Mesodermal cell (in vitro differentiated cells): ENCODE data around the gene MITF.

Source experiments
- H3K27ac ChIP-seq: 2 replicates; pipeline ENCODE4 v1.7.0; 2013; ENCODE audit warnings: mild to moderate bottlenecking, low read depth, low read length, moderate library complexity; ENCODE audit not compliant: severe bottlenecking
- H3K36me3 ChIP-seq: 2 replicates; pipeline ENCODE4 v1.7.1; 2013; ENCODE audit warnings: mild to moderate bottlenecking, low read length, moderate library complexity; ENCODE audit not compliant: control insufficient read depth, insufficient read depth
- H3K4me1 ChIP-seq: one replicate; pipeline ENCODE4 v1.7.1; 2013; ENCODE audit warnings: mild to moderate bottlenecking, low read length; ENCODE audit not compliant: insufficient read depth, control insufficient read depth, poor library complexity, severe bottlenecking
- H3K4me3 ChIP-seq: 2 replicates; pipeline ENCODE4 v1.7.0; 2013; ENCODE audit warnings: low read length, control low read depth, mild to moderate bottlenecking; ENCODE audit not compliant: insufficient read depth, poor library complexity, severe bottlenecking; ENCODE audit errors: extremely low read depth
- H3K9me3 ChIP-seq: 2 replicates; pipeline ENCODE4 v1.7.1; 2013; ENCODE audit warnings: mild to moderate bottlenecking, low read length, moderate library complexity; ENCODE audit not compliant: control insufficient read depth
- WGBS, 2 experiments: methylation state at CpG; one replicate each; pipeline ENCODE4 v1.1.5; 2013; ENCODE audit warnings: missing lambda C conversion rate in 2 of 2; ENCODE audit not compliant: insufficient coverage in 2 of 2; 5-methylcytosine and 5-hydroxymethylcytosine counted together

Gene MITF

GRCh38 chr3:69932087-69932486, 192.8 kb downstream of the MITF start:
- H3K9me3 ChIP-seq: no peaks in the 10 kb centered on the region
- H3K27ac ChIP-seq: no peak overlapping the region
- H3K4me3 ChIP-seq: no peak overlapping the region
- H3K36me3 ChIP-seq: no peaks in the 10 kb centered on the region
- H3K4me1 ChIP-seq: no peaks in the 10 kb centered on the region
- no CpG with 5 or more reads among the region's 2 CpGs for WGBS, 2 experiments

- 92 to 100% methylated on average over 2 of the region's 3 CpGs for WGBS, 2 experiments
- no peak overlapping the region for H3K4me3 ChIP-seq
- no peak overlapping the region for H3K27ac ChIP-seq
- H3K9me3 ChIP-seq: no peaks in the 10 kb centered on the region
- H3K4me1 ChIP-seq: no peaks in the 10 kb centered on the region
- no peaks in the 10 kb centered on the region for H3K36me3 ChIP-seq
Observed at GRCh38 chr3:69932501-69932900, 193.2 kb downstream of the MITF start.

DNA sequence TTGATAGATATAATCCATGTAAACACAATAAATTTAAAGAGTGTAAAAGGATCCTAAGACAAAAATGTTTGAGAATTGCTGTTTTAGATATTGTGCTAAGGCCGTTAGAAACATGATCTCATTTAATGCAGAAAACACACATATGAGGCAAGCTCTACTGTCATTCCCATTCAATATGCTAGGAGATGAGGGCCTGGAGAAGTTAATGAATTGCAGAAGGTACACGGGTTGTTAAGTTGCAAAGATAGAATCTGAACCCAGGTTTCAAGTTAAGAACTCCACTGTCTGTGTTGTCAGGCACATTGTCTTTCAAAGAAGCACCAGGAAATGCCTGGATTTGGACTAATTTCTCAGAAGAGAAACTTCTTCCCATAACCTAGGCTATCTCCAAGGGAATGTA, 195.1 kb downstream of the MITF start:
- H3K4me1 ChIP-seq: no peaks in the 10 kb centered on the region
- WGBS, 2 experiments: 71 to 88% methylated on average over 1 of the region's 2 CpGs
- H3K4me3 ChIP-seq: no peak overlapping the region
- no peak overlapping the region for H3K27ac ChIP-seq
- no peaks in the 10 kb centered on the region for H3K9me3 ChIP-seq
- H3K36me3 ChIP-seq: no peaks in the 10 kb centered on the region

DNA sequence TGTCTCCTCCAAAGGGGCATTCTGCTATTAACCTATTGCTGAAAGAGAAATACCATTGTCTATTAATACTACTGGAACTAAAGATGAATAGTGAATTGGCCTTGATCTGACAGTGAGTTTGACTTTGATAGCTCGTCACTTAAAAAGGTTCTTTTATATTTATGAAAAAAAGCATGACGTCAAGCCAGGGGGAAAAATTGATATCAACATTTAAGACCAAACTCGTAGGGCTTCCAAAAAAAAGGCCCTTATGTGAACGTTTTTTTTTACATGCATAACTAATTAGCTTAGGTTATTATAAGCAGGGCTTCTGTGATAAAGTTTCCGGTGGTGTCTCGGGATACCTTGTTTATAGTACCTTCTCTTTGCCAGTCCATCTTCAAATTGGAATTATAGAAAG, 197.0 kb downstream of the MITF start:
- Histone ChIP-seq H3K9me3 (no peaks in the 10 kb centered on the region), H3K4me3 (no peak overlapping the region), H3K4me1 (no peaks in the 10 kb centered on the region), H3K36me3 (no peaks in the 10 kb centered on the region), H3K27ac (no peak overlapping the region)
- 79 to 100% methylated on average over 1 to 5 of the region's 6 CpGs for WGBS, 2 experiments

DNA sequence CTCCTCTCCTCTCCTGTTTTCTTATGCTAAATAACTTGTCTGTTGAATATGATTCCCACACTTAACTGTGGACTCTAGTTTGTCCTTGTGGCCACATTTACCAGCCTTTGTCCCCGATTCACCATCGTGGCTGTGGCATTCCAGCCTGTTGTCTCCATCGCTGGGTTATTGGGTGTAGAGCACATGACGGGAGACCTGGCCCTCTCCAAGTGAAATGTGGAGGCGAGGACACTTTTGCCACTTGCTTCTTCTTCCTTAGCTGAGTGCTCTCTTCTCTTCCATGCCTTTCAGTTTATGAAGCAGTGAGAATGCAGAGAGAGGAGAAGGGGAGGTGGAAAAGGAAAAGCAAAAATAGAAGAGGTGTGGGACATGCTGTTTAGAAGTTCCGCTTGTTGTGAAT, 198.8 kb downstream of the MITF start:
- WGBS, 2 experiments: 89 to 94% methylated on average over 5 of the region's 6 CpGs

GRCh38 chr3:69938931-69939330, 199.7 kb downstream of the MITF start:
- Histone ChIP-seq H3K27ac (no peak overlapping the region), H3K36me3 (no peaks in the 10 kb centered on the region), H3K4me3 (no peak overlapping the region), H3K9me3 (no peaks in the 10 kb centered on the region), H3K4me1 (no peaks in the 10 kb centered on the region)
- WGBS, 2 experiments: 75 to 80% methylated on average over 1 of the region's 3 CpGs

More for the DNA sequence above, 198.8 kb downstream of the MITF start:
- Histone ChIP-seq H3K27ac (no peak overlapping the region), H3K9me3 (no peaks in the 10 kb centered on the region), H3K4me1 (no peaks in the 10 kb centered on the region), H3K4me3 (no peak overlapping the region), H3K36me3 (no peaks in the 10 kb centered on the region)

GRCh38 chr3:69941037-69941436, 201.8 kb downstream of the MITF start:
- Histone ChIP-seq H3K4me3 (no peak overlapping the region), H3K4me1 (no peaks in the 10 kb centered on the region), H3K27ac (no peak overlapping the region), H3K36me3 (no peaks in the 10 kb centered on the region), H3K9me3 (no peaks in the 10 kb centered on the region)
- WGBS, 2 experiments: no CpG with 5 or more reads among the region's 3 CpGs

GRCh38 chr3:69941439-69942176, 202.3 kb downstream of the MITF start:
- Histone ChIP-seq H3K36me3 (no peaks in the 10 kb centered on the region), H3K4me1 (no peaks in the 10 kb centered on the region), H3K4me3 (no peak overlapping the region), H3K9me3 (no peaks in the 10 kb centered on the region), H3K27ac (no peak overlapping the region)
- WGBS, 2 experiments: 80 to 91% methylated on average over 2 to 3 of the region's 3 CpGs

DNA sequence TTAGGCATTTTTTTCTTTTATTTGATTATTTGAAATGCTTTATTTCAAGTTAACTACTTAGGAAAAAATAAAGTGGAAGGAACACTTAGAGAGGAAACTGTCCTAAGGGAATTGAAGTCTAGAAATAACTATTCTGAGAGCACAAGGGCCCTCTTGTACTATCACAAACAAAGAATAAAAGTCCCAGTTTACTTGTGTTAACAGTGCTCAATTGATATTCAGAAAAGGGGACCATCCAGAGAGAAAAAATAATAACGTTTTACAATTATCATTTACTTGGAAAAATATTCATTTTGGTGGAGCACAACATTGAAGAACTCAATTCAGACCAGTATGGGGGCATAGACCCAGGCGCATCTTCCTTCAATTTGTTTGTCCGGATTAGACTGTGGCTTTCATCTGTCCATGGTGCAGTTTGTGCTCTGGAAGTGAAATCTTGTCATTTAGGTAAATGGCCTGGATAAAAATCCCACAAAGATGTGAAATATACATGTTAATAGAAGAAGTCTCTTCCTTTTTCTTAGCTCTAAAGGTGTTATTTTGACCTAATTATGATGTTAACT, 205.7 kb downstream of the MITF start:
- no peak overlapping the region for H3K27ac ChIP-seq
- no peaks in the 10 kb centered on the region for H3K9me3 ChIP-seq
- no peak overlapping the region for H3K4me3 ChIP-seq
- no peaks in the 10 kb centered on the region for H3K36me3 ChIP-seq
- H3K4me1 ChIP-seq: no peaks in the 10 kb centered on the region
- 63% methylated on average over 3 of the region's 3 CpGs; no CpG with 5 or more reads in 1 of the 2 experiments for WGBS, 2 experiments

GRCh38 chr3:69948246-69948862, 209.1 kb downstream of the MITF start:
- no peaks in the 10 kb centered on the region for H3K9me3 ChIP-seq
- H3K4me1 ChIP-seq: no peaks in the 10 kb centered on the region
- no CpG with 5 or more reads among the region's 4 CpGs for WGBS, 2 experiments
- H3K4me3 ChIP-seq: no peak overlapping the region
- H3K27ac ChIP-seq: no peak overlapping the region
- H3K36me3 ChIP-seq: no peaks in the 10 kb centered on the region

DNA sequence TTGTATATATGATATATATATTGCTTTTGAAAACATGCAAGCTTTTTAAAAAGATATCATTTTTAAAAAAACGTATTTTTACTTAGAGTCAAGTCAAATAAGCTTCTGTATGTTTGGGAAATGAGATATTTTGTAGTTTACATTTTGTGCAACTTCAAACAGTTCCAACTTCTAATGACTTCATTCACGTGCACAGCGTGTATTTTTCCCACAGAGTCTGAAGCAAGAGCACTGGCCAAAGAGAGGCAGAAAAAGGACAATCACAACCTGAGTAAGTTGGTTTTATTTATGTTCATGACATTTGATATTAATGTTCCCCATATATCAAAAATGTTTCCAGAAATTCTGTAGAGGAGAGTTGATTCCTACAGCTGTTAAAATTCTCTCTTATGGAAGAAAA, 212.4 kb downstream of the MITF start:
- Histone ChIP-seq H3K4me3 (no peak overlapping the region), H3K9me3 (no peaks in the 10 kb centered on the region), H3K36me3 (no peaks in the 10 kb centered on the region), H3K27ac (no peak overlapping the region), H3K4me1 (no peaks in the 10 kb centered on the region)
- no CpG with 5 or more reads among the region's 3 CpGs for WGBS, 2 experiments
